ENCODE data around the gene RASA3.
A peak's percentile ranks its signal among the peaks of the same experiment; 100 is the strongest.
"Not testable (repeated sequence)": the region's sequence is repeated elsewhere in the genome, so short reads cannot be mapped to it uniquely, and the experiment has no call there.

RASA3 gene, protein sequence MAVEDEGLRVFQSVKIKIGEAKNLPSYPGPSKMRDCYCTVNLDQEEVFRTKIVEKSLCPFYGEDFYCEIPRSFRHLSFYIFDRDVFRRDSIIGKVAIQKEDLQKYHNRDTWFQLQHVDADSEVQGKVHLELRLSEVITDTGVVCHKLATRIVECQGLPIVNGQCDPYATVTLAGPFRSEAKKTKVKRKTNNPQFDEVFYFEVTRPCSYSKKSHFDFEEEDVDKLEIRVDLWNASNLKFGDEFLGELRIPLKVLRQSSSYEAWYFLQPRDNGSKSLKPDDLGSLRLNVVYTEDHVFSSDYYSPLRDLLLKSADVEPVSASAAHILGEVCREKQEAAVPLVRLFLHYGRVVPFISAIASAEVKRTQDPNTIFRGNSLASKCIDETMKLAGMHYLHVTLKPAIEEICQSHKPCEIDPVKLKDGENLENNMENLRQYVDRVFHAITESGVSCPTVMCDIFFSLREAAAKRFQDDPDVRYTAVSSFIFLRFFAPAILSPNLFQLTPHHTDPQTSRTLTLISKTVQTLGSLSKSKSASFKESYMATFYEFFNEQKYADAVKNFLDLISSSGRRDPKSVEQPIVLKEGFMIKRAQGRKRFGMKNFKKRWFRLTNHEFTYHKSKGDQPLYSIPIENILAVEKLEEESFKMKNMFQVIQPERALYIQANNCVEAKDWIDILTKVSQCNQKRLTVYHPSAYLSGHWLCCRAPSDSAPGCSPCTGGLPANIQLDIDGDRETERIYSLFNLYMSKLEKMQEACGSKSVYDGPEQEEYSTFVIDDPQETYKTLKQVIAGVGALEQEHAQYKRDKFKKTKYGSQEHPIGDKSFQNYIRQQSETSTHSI

DNA sequence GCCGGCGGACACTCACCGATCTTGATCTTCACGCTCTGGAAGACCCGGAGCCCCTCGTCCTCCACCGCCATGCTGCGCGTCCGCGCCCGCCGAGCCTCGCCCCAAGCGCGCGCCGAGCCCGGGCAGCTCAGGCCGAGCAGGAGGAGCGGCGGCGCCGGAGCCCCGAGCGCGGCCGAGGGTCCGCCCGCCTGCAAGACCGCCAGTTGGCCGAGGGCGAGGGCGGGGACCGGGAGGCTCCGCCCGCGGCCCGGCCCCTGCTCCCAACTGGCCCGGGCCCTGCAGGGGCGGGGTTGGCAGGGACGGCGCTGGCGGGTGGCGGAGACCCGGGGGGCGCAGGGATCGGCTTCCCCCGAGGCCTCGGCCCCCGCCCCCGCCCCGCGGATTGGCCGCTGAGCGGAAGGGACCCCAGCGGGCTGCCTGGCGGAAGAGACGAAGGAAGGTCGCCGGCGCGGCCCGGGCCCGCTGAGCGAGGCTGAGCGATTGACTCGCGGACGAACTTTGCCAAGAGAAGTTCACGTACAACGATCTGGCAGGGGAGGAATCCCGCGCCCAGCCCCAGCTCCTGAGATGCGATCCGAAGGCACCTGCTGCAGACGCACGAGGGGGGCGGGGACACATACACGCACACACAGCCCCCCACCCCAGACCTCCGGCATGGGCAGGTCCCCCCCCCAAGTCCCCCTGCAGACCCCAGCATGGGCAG is at the start of gene RASA3:
Gene RASA3 (minus strand): TSS at position 205 of the 703 bp plus-strand sequence. CDS start 134 bp downstream, at position 71.
- Histone ChIP-seq H3K27ac (ENCODE audit: low read length) (peak within 1 kb of the TSS; percentile 70), H3K27me3 (ENCODE audit: control insufficient read depth in 1 of 2, insufficient read depth in 2 of 2, low read length in 2 of 2) (no peaks in the 10 kb centered on the region), H3K9me3 (ENCODE audit: control insufficient read depth in 2 of 2, low read length in 2 of 2) (no peaks in the 10 kb centered on the region), H3K4me1 (ENCODE audit: control insufficient read depth, insufficient read depth, low read length) (peaks cover 47% of the 10 kb centered on the region), H3K36me3 (ENCODE audit: control insufficient read depth in 2 of 2, insufficient read depth in 2 of 2, low read length in 2 of 2) (no peaks in the 10 kb centered on the region), H3K4me3 (ENCODE audit: low read length in 2 of 2) (peak within 1 kb of the TSS; percentile 91 to 96), H3K9ac (ENCODE audit: low read length in 2 of 2) (peak within 1 kb of the TSS; percentile 69 to 78)

DNA sequence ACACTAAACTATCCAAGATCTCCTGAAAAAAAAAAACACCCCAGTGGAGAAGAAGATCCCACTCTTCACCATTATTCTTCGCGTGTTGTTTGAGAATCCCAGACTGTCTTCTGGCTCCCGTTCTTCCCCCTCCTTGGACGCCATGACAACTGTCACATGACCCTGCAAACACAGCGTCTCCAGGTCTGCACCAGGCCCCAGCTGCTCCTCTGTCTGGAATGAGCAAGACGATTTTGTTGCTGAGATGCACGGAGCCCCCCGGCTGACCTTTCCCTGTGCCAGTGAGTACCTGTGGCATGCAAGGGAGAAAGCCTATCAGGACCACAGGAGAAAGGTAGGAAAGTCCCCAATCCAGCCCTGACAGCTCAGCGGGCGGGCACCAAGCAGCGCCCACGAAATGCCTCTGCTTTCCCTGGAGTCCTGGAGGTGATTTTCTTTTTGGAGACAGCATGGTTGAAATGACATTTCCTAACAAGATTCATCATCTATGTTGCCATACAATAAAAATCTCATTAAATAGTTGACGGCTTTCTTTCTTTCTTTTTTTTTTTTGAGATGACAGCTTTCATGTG is 46.8 kb upstream of the RASA3 start, which contains the start of gene CFAP97D2:
Gene CFAP97D2 (plus strand): TSS at position 171 of the 572 bp plus-strand sequence. CDS start 74 bp downstream, at position 245.
- Histone ChIP-seq H3K27me3 (ENCODE audit: control insufficient read depth in 1 of 2, insufficient read depth in 2 of 2, low read length in 2 of 2) (peaks cover 0 to 4% of the 10 kb centered on the region in 2 donors), H3K9ac (ENCODE audit: low read length in 2 of 2) (no peak within 1 kb of the TSS), H3K4me1 (ENCODE audit: control insufficient read depth, insufficient read depth, low read length) (no peaks in the 10 kb centered on the region), H3K9me3 (ENCODE audit: control insufficient read depth in 2 of 2, low read length in 2 of 2) (no peaks in the 10 kb centered on the region), H3K4me3 (ENCODE audit: low read length in 2 of 2) (no peak within 1 kb of the TSS), H3K36me3 (ENCODE audit: control insufficient read depth in 2 of 2, insufficient read depth in 2 of 2, low read length in 2 of 2) (no peaks in the 10 kb centered on the region), H3K27ac (ENCODE audit: low read length) (no peak within 1 kb of the TSS)

DNA sequence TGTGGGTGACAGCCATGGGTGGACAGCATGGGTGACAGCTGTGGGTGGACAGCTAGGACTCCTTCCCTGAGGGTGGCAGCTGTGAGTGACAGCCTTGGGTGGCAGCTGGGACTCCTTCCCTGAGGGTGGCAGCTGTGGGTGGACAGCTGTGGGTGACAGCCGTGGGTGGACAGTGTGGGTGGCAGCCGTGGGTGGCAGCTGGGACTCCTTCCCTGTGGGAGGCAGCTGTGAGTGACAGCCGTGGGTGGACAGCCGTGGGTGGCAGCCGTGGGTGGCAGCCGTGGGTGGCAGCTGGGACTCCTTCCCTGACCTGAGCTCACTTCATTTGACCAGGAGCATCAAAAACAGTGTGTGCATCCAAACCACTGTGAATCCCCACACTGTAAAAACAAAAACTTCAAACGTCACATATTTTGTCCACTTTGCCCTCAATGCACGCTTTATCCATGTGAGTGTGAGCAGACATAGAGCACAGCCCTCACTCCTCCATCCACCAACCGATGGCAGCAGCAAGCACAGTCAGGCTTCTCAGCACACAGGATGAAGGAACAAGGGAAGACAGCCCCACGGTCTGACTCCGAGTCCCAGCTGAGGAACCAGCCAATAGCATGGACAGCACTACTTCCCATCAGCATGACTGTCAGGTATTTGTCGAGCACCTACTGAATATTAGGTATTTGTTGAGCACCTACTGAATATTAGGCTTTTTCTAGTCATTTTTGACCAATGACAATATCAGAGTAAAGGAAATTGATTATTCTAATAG is 45.0 kb upstream of the RASA3 start:
- H3K9me3 ChIP-seq (ENCODE audit: control insufficient read depth in 2 of 2, low read length in 2 of 2), result peaks cover 0 to 6% of the 10 kb centered on the region in 2 donors
- H3K36me3 ChIP-seq (ENCODE audit: control insufficient read depth in 2 of 2, insufficient read depth in 2 of 2, low read length in 2 of 2), result no peaks in the 10 kb centered on the region
- H3K27me3 ChIP-seq (ENCODE audit: control insufficient read depth in 1 of 2, insufficient read depth in 2 of 2, low read length in 2 of 2), result peaks cover 0 to 4% of the 10 kb centered on the region in 2 donors
- H3K27ac ChIP-seq (ENCODE audit: low read length), result no peak overlapping the region
- no peaks in the 10 kb centered on the region for H3K4me1 ChIP-seq (ENCODE audit: control insufficient read depth, insufficient read depth, low read length)
- no peak overlapping the region for H3K4me3 ChIP-seq (ENCODE audit: low read length in 2 of 2)
- no peak overlapping the region for H3K9ac ChIP-seq (ENCODE audit: low read length in 2 of 2)

DNA sequence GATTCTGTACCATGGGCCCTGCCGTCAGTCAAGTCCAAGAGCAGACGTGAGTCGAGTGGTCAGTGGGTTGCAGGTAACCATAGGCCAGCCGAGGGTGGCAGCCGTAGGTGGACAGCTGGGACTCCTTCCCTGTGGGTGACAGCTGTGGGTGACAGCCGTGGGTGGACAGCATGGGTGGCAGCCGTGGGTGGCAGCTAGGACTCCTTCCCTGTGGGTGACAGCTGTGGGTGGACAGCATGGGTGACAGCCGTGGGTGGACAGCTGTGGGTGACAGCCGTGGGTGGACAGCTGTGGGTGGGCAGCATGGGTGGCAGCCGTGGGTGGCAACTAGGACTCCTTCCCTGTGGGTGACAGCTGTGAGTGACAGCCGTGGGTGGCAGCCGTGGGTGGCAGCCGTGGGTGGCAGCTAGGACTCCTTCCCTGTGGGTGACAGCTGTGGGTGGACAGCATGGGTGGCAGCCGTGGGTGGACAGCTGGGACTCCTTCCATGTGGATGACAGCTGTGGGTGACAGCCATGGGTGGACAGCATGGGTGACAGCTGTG is 44.0 kb upstream of the RASA3 start:
- H3K27me3 ChIP-seq (ENCODE audit: control insufficient read depth in 1 of 2, insufficient read depth in 2 of 2, low read length in 2 of 2); H3K4me1 ChIP-seq (ENCODE audit: control insufficient read depth, insufficient read depth, low read length); H3K27ac ChIP-seq (ENCODE audit: low read length); H3K36me3 ChIP-seq (ENCODE audit: control insufficient read depth in 2 of 2, insufficient read depth in 2 of 2, low read length in 2 of 2); H3K9ac ChIP-seq (ENCODE audit: low read length in 2 of 2); H3K9me3 ChIP-seq (ENCODE audit: control insufficient read depth in 2 of 2, low read length in 2 of 2); H3K4me3 ChIP-seq (ENCODE audit: low read length in 2 of 2): not testable (repeated sequence)

DNA sequence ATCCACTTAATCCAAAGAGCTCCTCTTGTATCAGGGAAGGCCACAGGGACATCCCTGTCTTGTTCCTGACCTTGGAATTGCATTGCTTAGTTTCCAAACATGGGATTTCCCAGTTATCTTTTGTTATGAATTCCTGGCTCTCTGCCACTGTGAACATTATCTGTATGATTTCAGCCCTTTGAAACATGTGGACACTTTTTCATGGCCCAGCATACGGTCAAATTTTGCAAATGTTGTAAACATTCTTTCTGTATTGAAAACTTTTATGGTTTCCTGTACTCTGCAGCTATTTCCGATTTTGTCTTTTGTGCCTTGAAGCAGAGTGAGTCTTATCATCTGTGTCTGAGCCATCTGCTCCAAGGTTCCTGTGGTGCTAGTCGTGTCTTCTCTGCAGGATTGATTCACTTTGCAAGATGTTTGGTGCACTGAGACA is 42.1 kb upstream of the RASA3 start:
- no peak overlapping the region for H3K27ac ChIP-seq (ENCODE audit: low read length)
- H3K27me3 ChIP-seq (ENCODE audit: control insufficient read depth in 1 of 2, insufficient read depth in 2 of 2, low read length in 2 of 2), result peaks cover 0 to 2% of the 10 kb centered on the region in 2 donors
- peaks cover 0 to 6% of the 10 kb centered on the region in 2 donors for H3K9me3 ChIP-seq (ENCODE audit: control insufficient read depth in 2 of 2, low read length in 2 of 2)

GRCh38 chr13:114173745-114174144 is 41.3 kb upstream of the RASA3 start:
- H3K4me3 ChIP-seq (ENCODE audit: low read length in 2 of 2), result no peak overlapping the region
- no peak overlapping the region for H3K9ac ChIP-seq (ENCODE audit: low read length in 2 of 2)
- peaks cover 0 to 6% of the 10 kb centered on the region in 2 donors for H3K9me3 ChIP-seq (ENCODE audit: control insufficient read depth in 2 of 2, low read length in 2 of 2)
- H3K27ac ChIP-seq (ENCODE audit: low read length), result no peak overlapping the region
- no peaks in the 10 kb centered on the region for H3K4me1 ChIP-seq (ENCODE audit: control insufficient read depth, insufficient read depth, low read length)
- no peaks in the 10 kb centered on the region for H3K27me3 ChIP-seq (ENCODE audit: control insufficient read depth in 1 of 2, insufficient read depth in 2 of 2, low read length in 2 of 2)
- H3K36me3 ChIP-seq (ENCODE audit: control insufficient read depth in 2 of 2, insufficient read depth in 2 of 2, low read length in 2 of 2), result no peaks in the 10 kb centered on the region

More for the DNA sequence above, 42.1 kb upstream of the RASA3 start:
- Histone ChIP-seq H3K4me1 (ENCODE audit: control insufficient read depth, insufficient read depth, low read length) (no peaks in the 10 kb centered on the region), H3K4me3 (ENCODE audit: low read length in 2 of 2) (no peak overlapping the region), H3K36me3 (ENCODE audit: control insufficient read depth in 2 of 2, insufficient read depth in 2 of 2, low read length in 2 of 2) (no peaks in the 10 kb centered on the region), H3K9ac (ENCODE audit: low read length in 2 of 2) (no peak overlapping the region)

DNA sequence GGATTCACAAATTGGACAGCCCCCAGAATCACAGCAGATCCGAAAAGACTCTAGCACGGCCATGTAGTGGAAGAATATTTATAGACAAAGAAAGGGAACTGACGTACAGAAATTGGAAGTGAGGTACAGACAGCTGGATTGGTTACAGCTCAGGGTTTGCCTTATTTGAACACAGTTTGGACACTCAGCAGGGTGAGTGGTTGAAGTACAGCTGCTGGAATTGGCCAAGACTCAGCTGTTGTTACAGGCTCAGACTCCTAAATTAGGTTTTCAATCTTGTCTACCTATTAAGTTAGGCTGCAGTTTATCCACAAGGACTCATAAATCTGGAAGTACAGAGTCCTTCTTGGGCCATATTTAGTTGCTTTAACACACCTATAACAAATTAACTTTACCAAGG is 40.8 kb upstream of the RASA3 start:
- Histone ChIP-seq H3K27me3 (ENCODE audit: control insufficient read depth in 1 of 2, insufficient read depth in 2 of 2, low read length in 2 of 2) (no peaks in the 10 kb centered on the region), H3K4me3 (ENCODE audit: low read length in 2 of 2) (no peak overlapping the region)

DNA sequence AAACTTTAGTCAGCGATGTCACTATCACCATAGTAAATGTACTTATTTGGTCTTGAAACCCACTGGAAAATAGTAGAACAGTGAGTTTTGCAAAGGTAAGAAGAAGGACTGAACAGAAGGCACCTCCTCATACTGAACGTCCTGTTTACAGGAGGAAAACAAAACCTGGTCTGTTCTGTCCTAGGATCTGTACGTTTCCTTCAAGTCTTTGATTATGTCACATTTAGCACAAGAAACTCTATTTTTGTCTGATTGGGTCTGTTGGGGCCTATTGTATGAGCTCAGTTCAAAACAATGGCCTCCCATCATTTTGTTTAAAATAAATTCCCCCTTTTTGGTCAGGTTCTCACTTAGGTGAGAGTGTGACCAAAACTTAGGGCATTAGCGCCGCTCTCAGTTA is 35.5 kb upstream of the RASA3 start:
- H3K36me3 ChIP-seq (ENCODE audit: control insufficient read depth in 2 of 2, insufficient read depth in 2 of 2, low read length in 2 of 2), result no peaks in the 10 kb centered on the region
- H3K9ac ChIP-seq (ENCODE audit: low read length in 2 of 2), result no peak overlapping the region
- H3K4me1 ChIP-seq (ENCODE audit: control insufficient read depth, insufficient read depth, low read length), result peaks cover 16% of the 10 kb centered on the region
- H3K27ac ChIP-seq (ENCODE audit: low read length), result no peak overlapping the region
- H3K27me3 ChIP-seq (ENCODE audit: control insufficient read depth in 1 of 2, insufficient read depth in 2 of 2, low read length in 2 of 2), result peaks cover 2 to 4% of the 10 kb centered on the region in 2 donors
- H3K9me3 ChIP-seq (ENCODE audit: control insufficient read depth in 2 of 2, low read length in 2 of 2), result no peaks in the 10 kb centered on the region
- no peak overlapping the region for H3K4me3 ChIP-seq (ENCODE audit: low read length in 2 of 2)

More for the DNA sequence above, 40.8 kb upstream of the RASA3 start:
- H3K9me3 ChIP-seq (ENCODE audit: control insufficient read depth in 2 of 2, low read length in 2 of 2), result peaks cover 0 to 6% of the 10 kb centered on the region in 2 donors
- H3K4me1 ChIP-seq (ENCODE audit: control insufficient read depth, insufficient read depth, low read length), result no peaks in the 10 kb centered on the region
- no peak overlapping the region for H3K9ac ChIP-seq (ENCODE audit: low read length in 2 of 2)
- H3K36me3 ChIP-seq (ENCODE audit: control insufficient read depth in 2 of 2, insufficient read depth in 2 of 2, low read length in 2 of 2), result no peaks in the 10 kb centered on the region
- no peak overlapping the region for H3K27ac ChIP-seq (ENCODE audit: low read length)

- H3K36me3 ChIP-seq (ENCODE audit: control insufficient read depth in 2 of 2, insufficient read depth in 2 of 2, low read length in 2 of 2), result no peaks in the 10 kb centered on the region
- no peaks in the 10 kb centered on the region for H3K9me3 ChIP-seq (ENCODE audit: control insufficient read depth in 2 of 2, low read length in 2 of 2)
- peaks cover 17% of the 10 kb centered on the region for H3K4me1 ChIP-seq (ENCODE audit: control insufficient read depth, insufficient read depth, low read length)
- no peak overlapping the region for H3K9ac ChIP-seq (ENCODE audit: low read length in 2 of 2)
- peaks cover 3 to 5% of the 10 kb centered on the region in 2 donors for H3K27me3 ChIP-seq (ENCODE audit: control insufficient read depth in 1 of 2, insufficient read depth in 2 of 2, low read length in 2 of 2)
- peak overlapping the region; percentile 64 for H3K27ac ChIP-seq (ENCODE audit: low read length)
- no peak overlapping the region for H3K4me3 ChIP-seq (ENCODE audit: low read length in 2 of 2)
Measured at GRCh38 chr13:114167426-114167825, 35.0 kb upstream of the RASA3 start.

All from stomach smooth muscle (tissue), 2 donors.